ENCODE data around the gene TMPRSS11F.
"Not testable (repeated sequence)": the region's sequence is repeated elsewhere in the genome, so short reads cannot be mapped to it uniquely, and the experiment has no call there.

TMPRSS11F gene

GRCh38 chr4:68129793-68130192 lies at the start of gene TMPRSS11F:
TSS of gene TMPRSS11F (minus strand) at chr4:68129869. CDS start at chr4:68129820, 49 bp downstream.
- no peaks in the 10 kb centered on the region for H3K9me3 ChIP-seq (ENCODE audit: control insufficient read depth, insufficient read depth, low read length)
- H3K9ac ChIP-seq (ENCODE audit: low read depth, low read length), result no peak within 1 kb of the TSS
- H3K36me3 ChIP-seq (ENCODE audit: control insufficient read depth, insufficient read depth, low read length), result no peaks in the 10 kb centered on the region
- H3K4me1 ChIP-seq (ENCODE audit: control insufficient read depth, insufficient read depth, low read length), result no peaks in the 10 kb centered on the region
- no peaks in the 10 kb centered on the region for H3K27me3 ChIP-seq (ENCODE audit: control insufficient read depth, insufficient read depth, low read length)
- no peak within 1 kb of the TSS for H3K4me3 ChIP-seq (ENCODE audit: low read depth, low read length)

- H3K9me3 ChIP-seq (ENCODE audit: control insufficient read depth, insufficient read depth, low read length), result peaks cover 3% of the 10 kb centered on the region
- H3K4me1 ChIP-seq (ENCODE audit: control insufficient read depth, insufficient read depth, low read length), result no peaks in the 10 kb centered on the region
- no peaks in the 10 kb centered on the region for H3K27me3 ChIP-seq (ENCODE audit: control insufficient read depth, insufficient read depth, low read length)
- no peak overlapping the region for H3K4me3 ChIP-seq (ENCODE audit: low read depth, low read length)
- H3K9ac ChIP-seq (ENCODE audit: low read depth, low read length), result no peak overlapping the region
- H3K36me3 ChIP-seq (ENCODE audit: control insufficient read depth, insufficient read depth, low read length), result no peaks in the 10 kb centered on the region
These were observed 47.2 kb upstream of the TMPRSS11F start for GRCh38 chr4:68176904-68177303.

- Histone ChIP-seq H3K9me3 (ENCODE audit: control insufficient read depth, insufficient read depth, low read length) (peaks cover 3% of the 10 kb centered on the region), H3K4me1 (ENCODE audit: control insufficient read depth, insufficient read depth, low read length) (no peaks in the 10 kb centered on the region), H3K36me3 (ENCODE audit: control insufficient read depth, insufficient read depth, low read length) (no peaks in the 10 kb centered on the region), H3K9ac (ENCODE audit: low read depth, low read length) (no peak overlapping the region), H3K4me3 (ENCODE audit: low read depth, low read length) (no peak overlapping the region), H3K27me3 (ENCODE audit: control insufficient read depth, insufficient read depth, low read length) (no peaks in the 10 kb centered on the region)
These were observed 46.8 kb upstream of the TMPRSS11F start for GRCh38 chr4:68176500-68176899.

- no peak overlapping the region for H3K4me3 ChIP-seq (ENCODE audit: low read depth, low read length)
- peaks cover 3% of the 10 kb centered on the region for H3K9me3 ChIP-seq (ENCODE audit: control insufficient read depth, insufficient read depth, low read length)
- H3K27me3 ChIP-seq (ENCODE audit: control insufficient read depth, insufficient read depth, low read length), result no peaks in the 10 kb centered on the region
- no peak overlapping the region for H3K9ac ChIP-seq (ENCODE audit: low read depth, low read length)
- H3K4me1 ChIP-seq (ENCODE audit: control insufficient read depth, insufficient read depth, low read length), result no peaks in the 10 kb centered on the region
- H3K36me3 ChIP-seq (ENCODE audit: control insufficient read depth, insufficient read depth, low read length), result no peaks in the 10 kb centered on the region
These were observed 46.0 kb upstream of the TMPRSS11F start for GRCh38 chr4:68175562-68176155.

- H3K9me3 ChIP-seq (ENCODE audit: control insufficient read depth, insufficient read depth, low read length); H3K27me3 ChIP-seq (ENCODE audit: control insufficient read depth, insufficient read depth, low read length); H3K36me3 ChIP-seq (ENCODE audit: control insufficient read depth, insufficient read depth, low read length); H3K4me1 ChIP-seq (ENCODE audit: control insufficient read depth, insufficient read depth, low read length); H3K4me3 ChIP-seq (ENCODE audit: low read depth, low read length); H3K9ac ChIP-seq (ENCODE audit: low read depth, low read length): not testable (repeated sequence)
These were observed 44.7 kb upstream of the TMPRSS11F start for GRCh38 chr4:68174389-68174788.

GRCh38 chr4:68172147-68172546 lies 42.5 kb upstream of the TMPRSS11F start:
- H3K4me1 ChIP-seq (ENCODE audit: control insufficient read depth, insufficient read depth, low read length); H3K4me3 ChIP-seq (ENCODE audit: low read depth, low read length); H3K9me3 ChIP-seq (ENCODE audit: control insufficient read depth, insufficient read depth, low read length); H3K27me3 ChIP-seq (ENCODE audit: control insufficient read depth, insufficient read depth, low read length); H3K9ac ChIP-seq (ENCODE audit: low read depth, low read length); H3K36me3 ChIP-seq (ENCODE audit: control insufficient read depth, insufficient read depth, low read length): not testable (repeated sequence)

- no peaks in the 10 kb centered on the region for H3K9me3 ChIP-seq (ENCODE audit: control insufficient read depth, insufficient read depth, low read length)
- no peak overlapping the region for H3K4me3 ChIP-seq (ENCODE audit: low read depth, low read length)
- H3K27me3 ChIP-seq (ENCODE audit: control insufficient read depth, insufficient read depth, low read length), result no peaks in the 10 kb centered on the region
- H3K4me1 ChIP-seq (ENCODE audit: control insufficient read depth, insufficient read depth, low read length), result no peaks in the 10 kb centered on the region
- H3K9ac ChIP-seq (ENCODE audit: low read depth, low read length), result no peak overlapping the region
- no peaks in the 10 kb centered on the region for H3K36me3 ChIP-seq (ENCODE audit: control insufficient read depth, insufficient read depth, low read length)
These were observed 38.0 kb upstream of the TMPRSS11F start for GRCh38 chr4:68167706-68168105.

GRCh38 chr4:68167166-68167565 lies 37.5 kb upstream of the TMPRSS11F start:
- Histone ChIP-seq H3K4me3 (ENCODE audit: low read depth, low read length) (no peak overlapping the region), H3K9ac (ENCODE audit: low read depth, low read length) (no peak overlapping the region), H3K9me3 (ENCODE audit: control insufficient read depth, insufficient read depth, low read length) (no peaks in the 10 kb centered on the region), H3K36me3 (ENCODE audit: control insufficient read depth, insufficient read depth, low read length) (no peaks in the 10 kb centered on the region), H3K4me1 (ENCODE audit: control insufficient read depth, insufficient read depth, low read length) (no peaks in the 10 kb centered on the region), H3K27me3 (ENCODE audit: control insufficient read depth, insufficient read depth, low read length) (no peaks in the 10 kb centered on the region)

GRCh38 chr4:68163754-68164153 lies 34.1 kb upstream of the TMPRSS11F start:
- Histone ChIP-seq H3K36me3 (ENCODE audit: control insufficient read depth, insufficient read depth, low read length) (no peaks in the 10 kb centered on the region), H3K4me1 (ENCODE audit: control insufficient read depth, insufficient read depth, low read length) (no peaks in the 10 kb centered on the region), H3K9me3 (ENCODE audit: control insufficient read depth, insufficient read depth, low read length) (no peaks in the 10 kb centered on the region)

GRCh38 chr4:68162196-68162595 lies 32.5 kb upstream of the TMPRSS11F start:
- no peak overlapping the region for H3K4me3 ChIP-seq (ENCODE audit: low read depth, low read length)
- H3K9me3 ChIP-seq (ENCODE audit: control insufficient read depth, insufficient read depth, low read length), result no peaks in the 10 kb centered on the region
- no peaks in the 10 kb centered on the region for H3K36me3 ChIP-seq (ENCODE audit: control insufficient read depth, insufficient read depth, low read length)
- H3K4me1 ChIP-seq (ENCODE audit: control insufficient read depth, insufficient read depth, low read length), result no peaks in the 10 kb centered on the region
- no peaks in the 10 kb centered on the region for H3K27me3 ChIP-seq (ENCODE audit: control insufficient read depth, insufficient read depth, low read length)
- no peak overlapping the region for H3K9ac ChIP-seq (ENCODE audit: low read depth, low read length)

More at GRCh38 chr4:68163754-68164153, 34.1 kb upstream of the TMPRSS11F start:
- no peaks in the 10 kb centered on the region for H3K27me3 ChIP-seq (ENCODE audit: control insufficient read depth, insufficient read depth, low read length)
- no peak overlapping the region for H3K9ac ChIP-seq (ENCODE audit: low read depth, low read length)
- H3K4me3 ChIP-seq (ENCODE audit: low read depth, low read length), result no peak overlapping the region

GRCh38 chr4:68152411-68152810 lies 22.7 kb upstream of the TMPRSS11F start:
- Histone ChIP-seq H3K9ac (ENCODE audit: low read depth, low read length) (no peak overlapping the region), H3K27me3 (ENCODE audit: control insufficient read depth, insufficient read depth, low read length) (no peaks in the 10 kb centered on the region), H3K4me3 (ENCODE audit: low read depth, low read length) (no peak overlapping the region), H3K9me3 (ENCODE audit: control insufficient read depth, insufficient read depth, low read length) (no peaks in the 10 kb centered on the region), H3K36me3 (ENCODE audit: control insufficient read depth, insufficient read depth, low read length) (no peaks in the 10 kb centered on the region), H3K4me1 (ENCODE audit: control insufficient read depth, insufficient read depth, low read length) (no peaks in the 10 kb centered on the region)

GRCh38 chr4:68148800-68149685 lies 19.4 kb upstream of the TMPRSS11F start:
- Histone ChIP-seq H3K4me1 (ENCODE audit: control insufficient read depth, insufficient read depth, low read length) (no peaks in the 10 kb centered on the region), H3K4me3 (ENCODE audit: low read depth, low read length) (no peak overlapping the region), H3K36me3 (ENCODE audit: control insufficient read depth, insufficient read depth, low read length) (no peaks in the 10 kb centered on the region), H3K27me3 (ENCODE audit: control insufficient read depth, insufficient read depth, low read length) (no peaks in the 10 kb centered on the region), H3K9me3 (ENCODE audit: control insufficient read depth, insufficient read depth, low read length) (no peaks in the 10 kb centered on the region), H3K9ac (ENCODE audit: low read depth, low read length) (no peak overlapping the region)

Measured in iPS-15b (cell line).